GM12878 (cell line): ENCODE measurements around the gene ARFRP1. TPM values are rescaled to one million over a fixed set of nuclear protein-coding genes. Genes with fewer than 3 reads are reported as not detected.
A peak's percentile ranks its signal among the peaks of the same experiment; 100 is the strongest.

Experiments
- BCL11A ChIP-seq: IDR thresholded peaks from 2 replicates; pipeline ENCODE4 v1.6.1; 2011; ENCODE audit warnings: low read depth, low read length
- CHD4 ChIP-seq: fragments of 200-600 bp; sonication (generic); IDR thresholded peaks from 2 replicates; pipeline ENCODE4 v1.6.1; 2016; ENCODE audit warnings: mild to moderate bottlenecking
- EP300 ChIP-seq, 2 experiments: fragments of 150-350 bp in 1 of 2; IDR thresholded peaks; 2 replicates each; pipeline ENCODE4 v1.6.1; 2011 to 2012; ENCODE audit warnings: low read depth in 2 of 2, low read length in 2 of 2, borderline replicate concordance in 1 of 2, improper control_type of control experiment in 1 of 2, inconsistent platforms in 1 of 2; ENCODE audit not compliant: control insufficient read depth in 1 of 2
- FOXM1 ChIP-seq: IDR thresholded peaks from 2 replicates; pipeline ENCODE4 v1.6.1; 2012; ENCODE audit warnings: low read depth, mild to moderate bottlenecking, inconsistent platforms, low read length, moderate library complexity
- MEF2B ChIP-seq: fragments of 450-650 bp; IDR thresholded peaks from 2 replicates; pipeline ENCODE4 v1.6.1; 2018; ENCODE audit warnings: mild to moderate bottlenecking, moderate library complexity; ENCODE audit not compliant: partially characterized antibody, poor library complexity, severe bottlenecking
- MYB ChIP-seq: fragments of 150-350 bp; IDR thresholded peaks from 2 replicates; pipeline ENCODE4 v1.6.1; 2014; ENCODE audit warnings: mild to moderate bottlenecking, low read depth, low read length, borderline replicate concordance
- NFYA ChIP-seq: IDR thresholded peaks from 2 replicates; pipeline ENCODE4 v1.6.1; 2011; ENCODE audit warnings: low read depth, mild to moderate bottlenecking, low read length, improper control_type of control experiment, borderline replicate concordance
- NR2C1 ChIP-seq: fragments of 450-650 bp; IDR thresholded peaks from 2 replicates; pipeline ENCODE4 v1.6.1; 2017; ENCODE audit warnings: antibody characterized with exemption, mild to moderate bottlenecking, moderate library complexity
- NRF1 ChIP-seq: conservative IDR thresholded peaks from 2 replicates; pipeline ENCODE4 v1.6.1; 2011; ENCODE audit warnings: mild to moderate bottlenecking, low read depth, low read length, improper control_type of control experiment
- SIN3A ChIP-seq: IDR thresholded peaks from 2 replicates; pipeline ENCODE4 v1.6.1; 2012; ENCODE audit warnings: low read depth, low read length, improper control_type of control experiment
- SPI1 ChIP-seq: IDR thresholded peaks from 2 replicates; pipeline ENCODE4 v1.6.1; 2011; ENCODE audit warnings: low read depth, mild to moderate bottlenecking, low read length, moderate library complexity, borderline replicate concordance; ENCODE audit not compliant: insufficient read depth
- SUPT20H ChIP-seq: IDR thresholded peaks from 2 replicates; pipeline ENCODE4 v1.6.1; 2011; ENCODE audit warnings: low read depth, mild to moderate bottlenecking, low read length, moderate library complexity, borderline replicate concordance; ENCODE audit not compliant: control insufficient read depth
- USF1 ChIP-seq: IDR thresholded peaks from 2 replicates; pipeline ENCODE4 v1.6.1; 2011; ENCODE audit warnings: borderline replicate concordance, low read depth, mild to moderate bottlenecking, moderate library complexity, mixed read lengths, low read length; ENCODE audit not compliant: insufficient read depth; ENCODE audit errors: extremely low read length
- WRNIP1 ChIP-seq: IDR thresholded peaks from 2 replicates; pipeline ENCODE4 v1.6.1; 2011; ENCODE audit warnings: low read depth, low read length, improper control_type of control experiment, borderline replicate concordance
- YY1 ChIP-seq: IDR thresholded peaks from 2 replicates; pipeline ENCODE4 v1.6.1; 2011; ENCODE audit warnings: low read depth, mild to moderate bottlenecking, low read length
- polyA plus RNA-seq, 11 experiments: library from polyadenylated mRNA; depleted of rRNA in 4 of 11; unstranded in 6 of 11; stranded (reverse) in 5 of 11; fragments of >200 nt; fragmentation: Nextera tagmentation in 4 of 11; fragmentation: Illumina TruSeq in 1 of 11; extraction: Ambion mirVana in 4 of 11; extraction: Trizol in 1 of 11; gene quantifications; 1 replicate in 1 of 11; 2 replicates in 10 of 11; pipeline versions ENCODE4 v1.2.1 to v1.2.3, GENCODE V29; 2011 to 2016; ENCODE audit warnings: inconsistent platforms in 2 of 11, missing spikeins in 2 of 11, low read depth in 1 of 11
- total RNA-seq, 4 experiments: library from RNA; depleted of rRNA in 3 of 4; stranded (reverse); fragments of >200 nt in 3 of 4; fragmentation: Illumina TruSeq in 1 of 4; extraction: Trizol in 1 of 4; gene quantifications; 2 replicates each; pipeline versions ENCODE4 v1.2.1 to v1.2.3, GENCODE V29; 2013 to 2021
- TF ChIP-seq, protein P1 (sequence below): IDR thresholded peaks from 2 replicates; pipeline ENCODE4 v1.6.1; 2012; ENCODE audit warnings: improper control_type of control experiment, low read depth, low read length; ENCODE audit not compliant: insufficient replicate concordance
- TF ChIP-seq, protein P2 (sequence below): IDR thresholded peaks from 2 replicates; pipeline ENCODE4 v1.6.1; 2012; ENCODE audit warnings: low read depth, low read length, improper control_type of control experiment
- TF ChIP-seq, protein P3 (sequence below): fragments of 150-350 bp; IDR thresholded peaks from 2 replicates; pipeline ENCODE4 v1.6.1; 2016; ENCODE audit warnings: low read depth, low read length

The ARFRP1 gene
- total and polyA plus RNA-seq, 10 of the 15 experiments (the other 5 are each of a cell fraction or from before 2014, with no cell fraction given): 0.37 to 71.7 (median 34.6) TPM

DNA sequence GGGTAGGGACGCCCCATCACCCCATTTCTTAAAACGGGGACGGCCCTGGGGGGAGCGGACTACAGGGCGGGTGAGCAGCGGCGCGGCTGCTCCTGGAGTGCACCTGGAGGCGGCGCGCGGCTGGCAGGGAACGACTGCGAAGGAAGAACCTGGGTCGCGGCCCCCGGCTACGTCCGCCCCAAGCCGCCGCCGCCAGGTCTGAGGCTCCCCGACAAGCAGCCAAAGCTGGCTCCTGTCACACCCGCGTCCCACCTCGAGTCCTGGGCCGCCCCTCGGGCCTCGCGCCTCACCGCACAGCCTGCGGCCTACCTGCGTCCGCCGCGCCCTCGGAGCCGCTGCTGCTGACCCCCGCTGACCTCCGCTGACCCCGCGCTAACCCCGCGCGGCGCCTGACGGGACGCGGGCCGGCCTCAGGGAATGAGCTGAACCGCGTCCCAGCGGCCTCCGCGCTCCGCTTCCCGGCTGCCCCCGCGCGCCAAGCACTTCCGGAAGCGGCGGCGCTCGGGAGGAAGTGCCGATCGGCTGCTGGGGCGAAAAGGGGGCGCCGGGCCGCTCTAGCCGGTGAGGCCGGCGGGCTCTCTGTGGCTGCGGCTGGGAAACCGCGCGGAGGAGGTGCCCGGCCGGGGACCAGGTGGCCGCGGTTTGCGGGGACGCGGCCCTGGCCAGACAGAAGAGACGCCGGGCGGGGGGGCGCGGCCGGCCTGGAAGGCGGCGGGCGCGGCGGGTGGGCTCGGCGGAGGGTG, at the start of gene ARFRP1, which contains the start of gene ZGPAT (continued):
- TF ChIP-seq USF1 (no peak), EP300 (IDR thresholded peaks at IDR 0.05; ENCODE audit: borderline replicate concordance in 1 of 2, control insufficient read depth in 1 of 2, low read depth in 2 of 2, low read length in 2 of 2) (no peak), NFYA (no peak), BCL11A (0 out of 2 replicates have a peak, but pooled peaks have one; percentile 35), NR2C1 (peak; percentile 99), YY1 (no peak; the same call in none of the 2 replicates), SIN3A (peak; percentile 85; the same call in 1 of the 2 replicates), NRF1 (no peak), FOXM1 (no peak), SUPT20H (no peak), MYB (no peak), SPI1 (peak; percentile 84; the same call in 1 of the 2 replicates), MEF2B (no peak), WRNIP1 (no peak), CHD4 (no peak)
- TF ChIP-seq, protein P1, sequence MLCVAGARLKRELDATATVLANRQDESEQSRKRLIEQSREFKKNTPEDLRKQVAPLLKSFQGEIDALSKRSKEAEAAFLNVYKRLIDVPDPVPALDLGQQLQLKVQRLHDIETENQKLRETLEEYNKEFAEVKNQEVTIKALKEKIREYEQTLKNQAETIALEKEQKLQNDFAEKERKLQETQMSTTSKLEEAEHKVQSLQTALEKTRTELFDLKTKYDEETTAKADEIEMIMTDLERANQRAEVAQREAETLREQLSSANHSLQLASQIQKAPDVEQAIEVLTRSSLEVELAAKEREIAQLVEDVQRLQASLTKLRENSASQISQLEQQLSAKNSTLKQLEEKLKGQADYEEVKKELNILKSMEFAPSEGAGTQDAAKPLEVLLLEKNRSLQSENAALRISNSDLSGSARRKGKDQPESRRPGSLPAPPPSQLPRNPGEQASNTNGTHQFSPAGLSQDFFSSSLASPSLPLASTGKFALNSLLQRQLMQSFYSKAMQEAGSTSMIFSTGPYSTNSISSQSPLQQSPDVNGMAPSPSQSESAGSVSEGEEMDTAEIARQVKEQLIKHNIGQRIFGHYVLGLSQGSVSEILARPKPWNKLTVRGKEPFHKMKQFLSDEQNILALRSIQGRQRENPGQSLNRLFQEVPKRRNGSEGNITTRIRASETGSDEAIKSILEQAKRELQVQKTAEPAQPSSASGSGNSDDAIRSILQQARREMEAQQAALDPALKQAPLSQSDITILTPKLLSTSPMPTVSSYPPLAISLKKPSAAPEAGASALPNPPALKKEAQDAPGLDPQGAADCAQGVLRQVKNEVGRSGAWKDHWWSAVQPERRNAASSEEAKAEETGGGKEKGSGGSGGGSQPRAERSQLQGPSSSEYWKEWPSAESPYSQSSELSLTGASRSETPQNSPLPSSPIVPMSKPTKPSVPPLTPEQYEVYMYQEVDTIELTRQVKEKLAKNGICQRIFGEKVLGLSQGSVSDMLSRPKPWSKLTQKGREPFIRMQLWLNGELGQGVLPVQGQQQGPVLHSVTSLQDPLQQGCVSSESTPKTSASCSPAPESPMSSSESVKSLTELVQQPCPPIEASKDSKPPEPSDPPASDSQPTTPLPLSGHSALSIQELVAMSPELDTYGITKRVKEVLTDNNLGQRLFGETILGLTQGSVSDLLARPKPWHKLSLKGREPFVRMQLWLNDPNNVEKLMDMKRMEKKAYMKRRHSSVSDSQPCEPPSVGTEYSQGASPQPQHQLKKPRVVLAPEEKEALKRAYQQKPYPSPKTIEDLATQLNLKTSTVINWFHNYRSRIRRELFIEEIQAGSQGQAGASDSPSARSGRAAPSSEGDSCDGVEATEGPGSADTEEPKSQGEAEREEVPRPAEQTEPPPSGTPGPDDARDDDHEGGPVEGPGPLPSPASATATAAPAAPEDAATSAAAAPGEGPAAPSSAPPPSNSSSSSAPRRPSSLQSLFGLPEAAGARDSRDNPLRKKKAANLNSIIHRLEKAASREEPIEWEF: no peak
- TF ChIP-seq, protein P2, sequence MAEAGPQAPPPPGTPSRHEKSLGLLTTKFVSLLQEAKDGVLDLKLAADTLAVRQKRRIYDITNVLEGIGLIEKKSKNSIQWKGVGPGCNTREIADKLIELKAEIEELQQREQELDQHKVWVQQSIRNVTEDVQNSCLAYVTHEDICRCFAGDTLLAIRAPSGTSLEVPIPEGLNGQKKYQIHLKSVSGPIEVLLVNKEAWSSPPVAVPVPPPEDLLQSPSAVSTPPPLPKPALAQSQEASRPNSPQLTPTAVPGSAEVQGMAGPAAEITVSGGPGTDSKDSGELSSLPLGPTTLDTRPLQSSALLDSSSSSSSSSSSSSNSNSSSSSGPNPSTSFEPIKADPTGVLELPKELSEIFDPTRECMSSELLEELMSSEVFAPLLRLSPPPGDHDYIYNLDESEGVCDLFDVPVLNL: no peak
- TF ChIP-seq, protein P3, sequence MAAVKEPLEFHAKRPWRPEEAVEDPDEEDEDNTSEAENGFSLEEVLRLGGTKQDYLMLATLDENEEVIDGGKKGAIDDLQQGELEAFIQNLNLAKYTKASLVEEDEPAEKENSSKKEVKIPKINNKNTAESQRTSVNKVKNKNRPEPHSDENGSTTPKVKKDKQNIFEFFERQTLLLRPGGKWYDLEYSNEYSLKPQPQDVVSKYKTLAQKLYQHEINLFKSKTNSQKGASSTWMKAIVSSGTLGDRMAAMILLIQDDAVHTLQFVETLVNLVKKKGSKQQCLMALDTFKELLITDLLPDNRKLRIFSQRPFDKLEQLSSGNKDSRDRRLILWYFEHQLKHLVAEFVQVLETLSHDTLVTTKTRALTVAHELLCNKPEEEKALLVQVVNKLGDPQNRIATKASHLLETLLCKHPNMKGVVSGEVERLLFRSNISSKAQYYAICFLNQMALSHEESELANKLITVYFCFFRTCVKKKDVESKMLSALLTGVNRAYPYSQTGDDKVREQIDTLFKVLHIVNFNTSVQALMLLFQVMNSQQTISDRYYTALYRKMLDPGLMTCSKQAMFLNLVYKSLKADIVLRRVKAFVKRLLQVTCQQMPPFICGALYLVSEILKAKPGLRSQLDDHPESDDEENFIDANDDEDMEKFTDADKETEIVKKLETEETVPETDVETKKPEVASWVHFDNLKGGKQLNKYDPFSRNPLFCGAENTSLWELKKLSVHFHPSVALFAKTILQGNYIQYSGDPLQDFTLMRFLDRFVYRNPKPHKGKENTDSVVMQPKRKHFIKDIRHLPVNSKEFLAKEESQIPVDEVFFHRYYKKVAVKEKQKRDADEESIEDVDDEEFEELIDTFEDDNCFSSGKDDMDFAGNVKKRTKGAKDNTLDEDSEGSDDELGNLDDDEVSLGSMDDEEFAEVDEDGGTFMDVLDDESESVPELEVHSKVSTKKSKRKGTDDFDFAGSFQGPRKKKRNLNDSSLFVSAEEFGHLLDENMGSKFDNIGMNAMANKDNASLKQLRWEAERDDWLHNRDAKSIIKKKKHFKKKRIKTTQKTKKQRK: no peak
